GM10266 (cell line): ENCODE results near the gene NET1.

Source experiments
- DNase-seq: peaks from one replicate; pipeline ENCODE4 v3.0.0; 2012; ENCODE audit errors: extremely low spot score
- CTCF ChIP-seq: IDR thresholded peaks from 2 replicates; pipeline ENCODE4 v1.5.1; 2012; ENCODE audit warnings: mild to moderate bottlenecking, low read depth; ENCODE audit not compliant: control insufficient read depth, insufficient read depth; ENCODE audit errors: missing control alignments

The NET1 gene

GRCh38 chr10:5504146-5505072 is 92.1 kb downstream of the NET1 start:
- DNase-seq: no peak
- TF ChIP-seq CTCF: no peak

GRCh38 chr10:5506246-5506645 is 93.9 kb downstream of the NET1 start:
- TF ChIP-seq CTCF: no peak
- no peak for DNase-seq

DNA sequence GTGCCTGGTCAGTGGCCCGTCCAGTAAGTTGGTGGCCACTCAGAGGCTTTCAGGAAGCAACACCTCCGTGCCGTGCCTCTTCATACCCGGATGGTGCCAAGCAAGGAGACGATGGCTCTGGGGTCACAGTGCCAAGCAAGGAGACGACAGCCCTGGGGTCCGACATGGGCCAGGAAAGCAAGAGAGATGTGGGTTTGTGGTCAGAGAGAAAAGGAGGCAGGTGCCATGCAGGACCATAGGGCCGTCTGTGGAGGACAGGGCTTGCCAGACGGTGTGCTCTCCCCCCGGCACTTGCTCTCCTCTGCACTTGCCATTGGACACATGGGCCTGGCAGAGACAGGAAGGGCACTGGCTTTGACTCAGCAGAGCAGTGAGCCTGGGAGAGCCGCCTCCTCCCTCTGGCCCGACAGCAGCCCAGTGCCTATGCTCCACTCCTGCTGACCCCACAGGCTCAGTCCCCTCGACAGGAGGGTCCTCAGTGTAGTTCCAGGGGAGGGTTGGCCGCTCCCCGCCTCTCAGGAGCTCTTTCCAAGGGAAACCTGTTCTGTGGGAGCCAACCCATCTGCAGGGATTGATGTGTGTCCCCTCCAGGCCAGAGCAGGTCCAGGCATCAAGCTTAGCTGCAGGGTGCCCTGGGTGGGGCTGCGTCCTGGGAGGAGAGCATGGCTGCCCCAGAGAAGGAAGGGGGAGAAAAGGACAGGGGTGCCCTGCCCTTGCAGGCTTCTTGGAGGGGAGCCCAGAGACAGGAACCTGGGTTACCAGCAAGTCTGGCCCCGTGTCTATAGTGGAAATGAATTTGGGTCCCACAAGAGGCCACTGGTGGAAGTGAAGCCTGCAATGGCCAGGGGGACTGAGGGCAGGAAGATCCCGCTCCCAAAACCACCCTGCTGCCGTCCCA is 94.6 kb downstream of the NET1 start:
- no peak for TF ChIP-seq CTCF
- DNase-seq: no peak

DNA sequence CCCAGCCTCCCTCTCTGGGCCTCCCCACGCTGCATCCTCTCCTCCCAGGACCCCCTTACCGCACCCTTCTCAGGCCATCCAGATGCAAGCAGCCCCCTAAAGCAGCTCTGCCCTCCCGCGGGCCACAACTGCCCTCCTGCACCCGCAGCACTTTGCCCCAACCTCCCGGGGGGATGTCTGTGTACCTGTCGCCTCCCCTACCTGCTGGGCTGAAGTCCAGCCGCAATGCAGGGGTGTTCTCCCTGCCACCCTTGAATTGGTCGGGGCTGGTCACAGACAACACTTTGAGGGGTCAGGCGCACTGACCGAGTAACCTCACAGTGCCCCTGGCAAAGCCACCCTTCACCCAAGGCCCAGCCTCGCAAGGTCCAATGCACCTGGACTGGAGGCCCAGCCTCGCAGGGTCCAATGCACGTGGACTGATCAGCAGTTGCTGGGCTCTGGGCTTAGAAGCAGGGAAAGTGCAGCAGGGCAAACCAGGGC is 95.3 kb downstream of the NET1 start:
- no peak for DNase-seq
- no peak for TF ChIP-seq CTCF

DNA sequence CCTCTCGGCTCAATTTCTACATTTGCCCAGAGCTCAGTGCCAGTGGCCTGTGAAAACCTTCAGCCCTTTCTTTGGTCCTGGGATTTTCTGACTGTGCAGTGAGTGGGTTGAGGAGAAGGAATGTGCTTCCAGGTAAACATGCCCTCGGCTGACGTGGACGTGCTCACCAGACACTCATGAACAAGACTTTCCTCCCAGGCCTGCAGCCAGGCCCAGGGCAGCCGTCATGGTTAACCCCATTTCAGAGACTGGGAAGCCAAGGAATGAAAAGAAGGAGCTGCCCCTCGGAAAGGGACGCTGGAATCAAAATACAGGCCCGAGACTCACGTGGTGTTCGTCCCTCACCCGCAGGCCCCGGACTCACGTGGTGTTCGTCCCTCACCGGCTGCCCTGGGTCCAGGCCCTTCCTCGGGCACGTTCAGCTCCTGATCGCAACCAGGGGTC is 95.8 kb downstream of the NET1 start:
- TF ChIP-seq CTCF: no peak
- no peak for DNase-seq
